Right atrium auricular region (tissue), 2 donors: ENCODE data around the gene TAF12. TPM values are rescaled to one million over a fixed set of nuclear protein-coding genes. Genes with fewer than 3 reads are reported as not detected.
A peak's percentile ranks its signal among the peaks of the same experiment; 100 is the strongest.
"Not testable (repeated sequence)": the region's sequence is repeated elsewhere in the genome, so short reads cannot be mapped to it uniquely, and the experiment has no call there.

Experiments
- DNase-seq: peaks from one replicate; pipeline ENCODE4 v3.0.0-alpha.2; 2019; ENCODE audit warnings: low spot score
- H3K27ac ChIP-seq, 2 donors: fragments of 200-600 bp; sonication (generic); 1 replicate in 1 of 2; 2 replicates in 1 of 2; pipeline ENCODE4 v1.5.1; 2016 to 2019
- H3K27me3 ChIP-seq, 2 donors: fragments of 200-600 bp; sonication (generic); one replicate each; pipeline versions ENCODE4 v1.5.1 to v1.6.0; 2017 to 2019
- H3K36me3 ChIP-seq: fragments of 200-600 bp; sonication (generic); one replicate; pipeline ENCODE4 v1.5.1; 2016
- H3K4me1 ChIP-seq, 2 donors: fragments of 200-600 bp; sonication (generic); one replicate each; pipeline versions ENCODE4 v1.5.1 to v1.6.0; 2017 to 2019
- H3K4me3 ChIP-seq, 2 donors: fragments of 200-600 bp; sonication (generic); 1 replicate in 1 of 2; 2 replicates in 1 of 2; pipeline ENCODE4 v1.5.1; 2017 to 2019; ENCODE audit warnings: mild to moderate bottlenecking in 1 of 2, moderate library complexity in 1 of 2
- H3K9me3 ChIP-seq, 2 donors: fragments of 200-600 bp; sonication (generic); one replicate each; pipeline ENCODE4 v1.5.1; 2019
- CTCF ChIP-seq, 2 donors: fragments of 200-600 bp; sonication (generic); IDR thresholded peaks; one replicate each; pipeline ENCODE4 v1.5.1; 2019; ENCODE audit warnings: antibody characterized with exemption in 2 of 2
- total RNA-seq, 2 donors: library from RNA; depleted of rRNA; stranded (reverse); fragments of >200 nt; gene quantifications; one replicate each; pipeline ENCODE4 v1.1.0, GENCODE V29; 2016

TAF12 gene
- total RNA-seq, 2 donors from 2014 or later: 22.1 to 28.9 TPM

- DNase-seq: no peak
- no peak for TF ChIP-seq CTCF (IDR thresholded peaks at IDR 0.05)
- Histone ChIP-seq H3K27me3 (no peaks in the 10 kb centered on the region), H3K4me3 (no peak overlapping the region), H3K27ac (no peak overlapping the region), H3K36me3 (no peaks in the 10 kb centered on the region), H3K9me3 (no peaks in the 10 kb centered on the region), H3K4me1 (no peaks in the 10 kb centered on the region)
Observed at GRCh38 chr1:28656335-28656734, 13.5 kb upstream of the TAF12 start.

GRCh38 chr1:28655448-28656311, 12.8 kb upstream of the TAF12 start:
- not testable (repeated sequence) for H3K4me3 ChIP-seq, H3K27me3 ChIP-seq, H3K9me3 ChIP-seq, H3K27ac ChIP-seq, H3K4me1 ChIP-seq, H3K36me3 ChIP-seq, DNase-seq

- H3K4me1 ChIP-seq, H3K27ac ChIP-seq, H3K9me3 ChIP-seq, H3K27me3 ChIP-seq, DNase-seq, H3K36me3 ChIP-seq, H3K4me3 ChIP-seq: not testable (repeated sequence)
- peak in 1 of 2 donors; percentile 25 for TF ChIP-seq CTCF (IDR thresholded peaks at IDR 0.05)
Observed at GRCh38 chr1:28653870-28654269, 11.0 kb upstream of the TAF12 start.

- H3K27me3 ChIP-seq, H3K9me3 ChIP-seq, H3K4me3 ChIP-seq, DNase-seq, H3K27ac ChIP-seq, H3K4me1 ChIP-seq, H3K36me3 ChIP-seq: not testable (repeated sequence)
Observed at GRCh38 chr1:28653063-28653462, 10.2 kb upstream of the TAF12 start.

GRCh38 chr1:28648474-28649198, 5.8 kb upstream of the TAF12 start, which contains the start of gene RNU11:
Gene RNU11 (plus strand): TSS chr1:28648600.
- H3K9me3 ChIP-seq: no peaks in the 10 kb centered on the region
- peak; percentile 96 for DNase-seq
- peak within 1 kb of the TSS; percentile 27 to 46 for H3K4me3 ChIP-seq
- H3K27me3 ChIP-seq: no peaks in the 10 kb centered on the region
- no peak for TF ChIP-seq CTCF (IDR thresholded peaks at IDR 0.05)
- no peaks in the 10 kb centered on the region for H3K36me3 ChIP-seq
- peak within 1 kb of the TSS; percentile 88 to 90 for H3K27ac ChIP-seq
- peaks cover 0 to 30% of the 10 kb centered on the region in 2 donors for H3K4me1 ChIP-seq

- TF ChIP-seq CTCF (IDR thresholded peaks at IDR 0.05): no peak
- peaks cover 0 to 31% of the 10 kb centered on the region in 2 donors for H3K4me1 ChIP-seq
- no peaks in the 10 kb centered on the region for H3K27me3 ChIP-seq
- peak overlapping the region; percentile 88 to 90 for H3K27ac ChIP-seq
- H3K4me3 ChIP-seq: peak overlapping the region; percentile 27 to 46
- H3K36me3 ChIP-seq: no peaks in the 10 kb centered on the region
- peak; percentile 91 for DNase-seq
- no peaks in the 10 kb centered on the region for H3K9me3 ChIP-seq
Observed at GRCh38 chr1:28648008-28648473, 5.2 kb upstream of the TAF12 start.
